GM18870 (cell line): Measurements from ENCODE around the gene DVL1.

Experiments
- ATAC-seq: cut with Tn5 transposase; IDR thresholded peaks from one replicate; pipeline ENCODE4 v1.9.1; 2021; ENCODE audit warnings: moderate library complexity; ENCODE audit not compliant: unreplicated experiment

Gene DVL1

DNA sequence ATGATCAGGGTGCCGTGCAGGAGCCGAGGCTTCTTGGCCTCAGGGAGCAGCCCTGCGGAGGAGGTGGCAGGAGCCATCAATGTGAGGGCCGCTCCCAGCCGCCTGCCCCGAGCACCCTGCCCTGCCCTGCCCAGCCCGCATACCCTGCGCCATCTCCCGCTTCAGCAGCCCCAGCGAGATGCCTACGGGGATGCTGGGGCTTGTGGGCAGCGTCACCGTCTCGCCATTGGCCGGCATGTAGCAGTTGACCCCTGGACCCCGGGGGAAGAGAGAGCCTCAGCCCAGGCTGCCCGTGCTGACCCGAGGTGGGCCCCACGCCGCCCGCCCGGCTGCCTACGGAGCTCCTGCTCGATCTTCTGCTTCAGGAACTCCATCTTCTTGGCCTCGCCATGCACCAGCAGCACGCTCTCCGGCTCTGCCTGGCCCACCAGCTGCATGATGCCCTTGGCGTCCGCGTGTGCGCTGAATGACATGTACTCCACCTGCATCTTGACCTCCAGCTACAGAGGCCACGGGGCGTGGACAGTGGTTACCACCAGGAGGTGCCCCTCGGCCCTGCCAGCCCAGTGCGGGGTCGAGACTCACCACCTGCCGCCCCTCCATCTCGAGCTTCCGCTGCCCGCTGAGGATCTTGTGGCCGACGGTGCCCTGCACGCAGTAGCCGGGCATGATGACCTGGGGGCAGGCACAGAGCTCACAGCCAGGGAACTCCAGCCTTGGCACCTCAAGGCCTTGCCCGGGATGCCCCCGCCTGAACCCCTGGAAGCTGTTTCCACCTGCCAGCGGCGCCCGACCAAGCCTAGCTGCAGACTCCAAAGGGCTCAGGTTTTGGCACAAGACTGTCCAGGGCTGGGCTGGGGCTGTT, 36.5 kb downstream of the DVL1 start:
- no peak for ATAC-seq

- no peak for ATAC-seq
Observed at GRCh38 chr1:1311107-1312104, 37.8 kb downstream of the DVL1 start.

GRCh38 chr1:1310476-1311053, 38.7 kb downstream of the DVL1 start:
- no peak for ATAC-seq

DNA sequence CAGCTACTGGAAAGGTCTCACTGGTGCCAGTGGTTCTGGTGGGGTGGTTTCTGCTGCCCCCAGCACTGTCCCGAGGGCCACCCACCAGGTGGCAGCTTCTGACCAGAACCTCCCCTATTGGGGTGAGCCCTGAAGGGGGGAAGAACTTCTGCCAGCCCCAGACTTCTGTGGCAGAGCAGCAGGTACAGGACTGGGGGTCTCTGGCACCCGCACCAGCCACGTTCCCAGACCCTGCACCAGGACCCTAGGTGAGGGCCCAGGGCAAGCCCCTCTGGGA, 39.2 kb downstream of the DVL1 start:
- ATAC-seq: no peak

DNA sequence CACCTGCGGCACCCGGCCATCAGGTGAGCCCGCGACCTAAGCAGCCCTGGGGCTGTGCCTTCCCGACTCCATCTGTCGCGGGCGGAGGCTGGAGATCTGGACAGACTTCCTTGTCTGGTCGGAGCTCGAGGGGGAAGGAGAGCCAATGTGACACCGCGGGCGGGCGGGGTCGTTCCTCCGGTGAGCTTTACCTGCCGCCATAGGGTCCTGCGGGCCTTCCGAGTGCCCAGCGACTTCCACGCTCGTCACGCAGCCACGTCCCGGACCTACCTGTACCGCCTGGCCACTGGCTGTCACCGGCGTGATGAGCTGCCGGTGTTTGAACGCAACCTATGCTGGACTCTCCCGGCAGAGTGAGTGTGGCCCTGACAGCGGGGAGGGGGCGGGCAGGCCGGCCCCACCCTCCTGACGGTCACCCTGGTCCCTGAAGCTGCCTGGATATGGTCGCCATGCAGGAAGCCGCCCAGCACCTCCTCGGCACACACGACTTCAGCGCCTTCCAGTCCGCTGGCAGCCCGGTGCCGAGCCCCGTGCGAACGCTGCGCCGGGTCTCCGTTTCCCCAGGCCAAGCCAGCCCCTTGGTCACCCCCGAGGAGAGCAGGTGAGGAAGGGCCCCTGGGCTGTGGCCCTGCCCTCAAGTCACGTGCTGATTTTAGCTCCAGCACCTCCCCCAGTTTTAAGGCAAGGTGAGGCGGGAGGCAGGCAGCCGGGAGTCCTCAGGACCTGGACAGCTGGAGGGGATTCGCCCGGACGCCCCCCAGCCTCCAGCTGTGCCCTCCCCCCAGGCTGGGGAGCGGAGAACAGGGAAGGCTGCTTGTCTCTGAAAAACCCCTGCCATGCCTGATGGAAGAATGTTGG, 39.7 kb downstream of the DVL1 start:
- ATAC-seq: no peak

DNA sequence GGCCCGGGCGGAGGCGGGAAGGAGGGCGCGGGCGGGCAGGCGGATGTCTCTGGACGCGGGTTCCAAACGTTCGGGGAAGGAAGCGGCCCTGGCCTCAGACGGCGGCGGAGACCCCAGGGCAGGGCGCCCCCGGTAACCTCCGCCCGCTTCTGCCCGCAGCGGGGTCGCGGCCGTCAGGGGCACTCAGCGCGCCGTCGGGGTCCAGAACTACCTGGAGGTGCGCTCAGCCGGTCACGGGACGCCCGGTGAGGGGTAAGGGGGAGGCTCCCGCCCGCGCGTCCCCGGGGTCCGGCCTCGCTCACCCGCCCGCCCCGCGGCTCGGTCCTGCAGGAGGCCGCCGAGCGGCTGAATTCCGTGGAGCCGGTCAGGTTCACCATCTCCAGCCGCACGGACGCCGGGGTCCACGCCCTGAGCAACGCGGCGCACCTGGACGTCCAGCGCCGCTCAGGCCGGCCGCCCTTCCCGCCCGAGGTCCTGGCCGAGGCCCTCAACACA, 40.4 kb downstream of the DVL1 start:
- peak; percentile 7 for ATAC-seq

- peak; percentile 35 for ATAC-seq
Observed at GRCh38 chr1:1307923-1308755, 41.1 kb downstream of the DVL1 start, which contains the start of the genes ACAP3 and PUSL1. ACAP3 (minus strand) TSS chr1:1307930; CDS start chr1:1307815, 115 bp downstream. PUSL1 (plus strand) TSS chr1:1308597; CDS start chr1:1308644, 47 bp downstream.

DNA sequence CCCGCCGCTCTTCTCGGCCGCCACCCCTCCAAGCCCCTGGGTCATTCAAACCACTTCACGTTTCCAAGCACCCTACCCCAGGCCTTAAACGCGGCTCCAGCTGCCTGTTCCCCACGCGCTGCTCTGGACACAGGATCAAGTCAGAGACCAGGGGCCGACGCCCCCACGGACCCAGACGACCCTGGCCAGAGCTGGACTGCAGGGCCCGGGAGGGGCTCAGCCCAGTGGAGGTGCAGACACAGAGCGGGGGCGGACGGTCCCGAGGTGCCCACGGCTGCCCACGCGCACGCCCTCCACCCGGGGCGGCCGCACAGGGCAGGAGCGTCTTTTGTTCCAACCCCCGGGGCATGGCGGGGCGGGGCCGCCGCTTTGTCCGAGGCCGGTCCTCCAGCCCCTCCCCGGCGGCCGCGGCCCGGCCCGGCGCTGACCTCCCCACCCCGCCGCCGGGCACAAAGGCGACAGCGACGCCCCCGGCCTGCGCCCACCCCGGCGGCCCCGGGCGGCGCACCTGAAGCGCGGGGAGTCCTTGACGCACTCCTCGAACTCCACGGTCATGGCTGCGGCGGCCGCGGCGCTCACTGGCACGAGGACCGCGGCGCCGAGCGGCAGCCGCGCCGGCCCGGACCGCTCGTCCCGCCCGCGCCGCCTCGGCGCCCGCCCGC, 41.8 kb downstream of the DVL1 start:
- ATAC-seq: no peak

DNA sequence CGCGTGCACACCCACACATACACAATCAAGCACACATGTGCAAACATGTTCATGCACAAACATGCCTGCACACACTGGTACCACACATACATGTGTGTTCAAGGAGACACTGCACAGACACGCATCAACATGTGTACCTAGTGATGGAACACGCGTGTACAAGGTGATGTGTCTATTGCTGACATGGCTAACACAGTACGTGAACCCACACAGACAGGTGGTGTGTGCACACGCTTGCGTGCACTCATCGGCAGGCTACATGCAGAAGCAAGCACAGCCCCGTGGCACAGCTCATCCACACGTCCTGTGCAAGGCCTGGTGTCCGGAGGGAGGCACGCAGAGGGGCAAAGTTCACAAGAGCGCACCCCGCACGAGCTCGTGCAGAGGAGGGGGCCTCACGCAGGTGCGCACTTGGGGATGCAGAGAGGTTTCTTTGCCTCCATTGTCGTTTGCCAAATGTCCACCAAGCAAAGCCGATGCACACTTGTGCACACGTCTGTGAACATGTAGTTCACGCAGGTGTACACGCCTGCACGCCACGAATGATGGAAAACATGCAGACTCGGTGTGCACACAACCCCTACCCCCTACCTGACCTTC, 42.5 kb downstream of the DVL1 start:
- ATAC-seq: no peak

DNA sequence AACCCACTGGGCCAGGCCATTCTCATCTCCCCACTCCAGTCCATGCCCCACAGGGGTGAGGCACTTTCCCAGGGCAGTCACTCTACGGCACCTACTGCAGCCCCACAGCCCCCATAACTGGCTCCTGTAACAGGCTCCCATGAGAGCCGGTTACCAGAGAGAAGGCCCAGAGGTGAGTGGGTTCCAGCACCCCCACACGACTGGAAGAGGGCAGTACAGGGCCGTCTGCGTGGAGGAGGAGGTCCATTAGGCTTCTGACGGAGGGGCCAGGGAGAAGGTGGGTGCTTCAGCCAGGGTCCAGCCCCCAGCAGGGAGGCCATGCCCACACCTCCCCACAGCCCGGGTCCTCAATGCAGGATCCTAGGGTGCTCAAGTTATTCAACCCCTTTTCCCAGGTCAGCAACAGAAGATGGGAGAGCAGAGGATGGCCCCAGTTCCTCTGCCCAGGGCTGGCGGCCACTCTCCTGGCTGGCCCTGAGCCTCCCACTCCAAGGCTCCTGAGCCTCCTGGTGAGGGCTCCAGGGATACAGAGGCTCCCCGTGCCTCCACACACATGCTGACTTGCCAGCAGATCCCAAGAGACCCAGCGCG, 43.1 kb downstream of the DVL1 start:
- ATAC-seq: no peak

DNA sequence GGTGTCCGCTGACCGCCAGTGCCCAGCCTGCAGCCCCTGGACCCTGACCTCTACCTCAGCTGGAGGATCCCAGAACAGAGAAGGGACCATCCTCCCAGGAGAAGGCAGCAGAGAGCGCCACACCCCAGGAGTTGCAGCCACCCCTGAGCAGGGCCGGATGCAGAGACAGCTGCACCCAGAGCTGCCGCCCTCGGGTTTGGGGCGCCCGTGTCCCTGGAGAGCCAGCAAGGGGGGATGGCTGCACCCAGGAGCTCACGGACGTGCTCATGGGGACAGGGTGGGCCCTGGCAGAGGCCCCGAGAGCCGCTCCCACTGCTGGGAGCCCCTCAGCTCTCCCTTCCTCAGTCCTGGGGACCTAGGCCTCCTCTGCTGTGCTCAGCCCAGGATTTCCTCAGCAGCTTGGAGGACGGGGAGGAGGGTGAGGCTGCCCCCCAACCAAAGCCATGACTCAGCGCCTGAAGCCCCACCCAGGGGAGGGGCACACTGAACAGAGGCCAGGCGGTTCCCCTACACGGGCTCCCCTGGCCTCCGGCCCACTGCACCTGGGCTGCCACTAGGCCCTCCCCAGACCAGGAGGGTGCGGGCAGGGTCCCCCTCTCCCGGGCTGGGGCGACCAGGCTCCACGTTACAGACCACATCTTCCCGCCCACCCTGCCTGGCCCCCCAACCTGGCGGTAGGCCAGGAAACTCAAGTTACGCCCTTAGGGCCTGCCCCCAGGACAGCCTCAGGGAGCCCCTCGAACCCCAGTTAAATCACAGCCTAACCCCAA, 43.7 kb downstream of the DVL1 start:
- no peak for ATAC-seq

DNA sequence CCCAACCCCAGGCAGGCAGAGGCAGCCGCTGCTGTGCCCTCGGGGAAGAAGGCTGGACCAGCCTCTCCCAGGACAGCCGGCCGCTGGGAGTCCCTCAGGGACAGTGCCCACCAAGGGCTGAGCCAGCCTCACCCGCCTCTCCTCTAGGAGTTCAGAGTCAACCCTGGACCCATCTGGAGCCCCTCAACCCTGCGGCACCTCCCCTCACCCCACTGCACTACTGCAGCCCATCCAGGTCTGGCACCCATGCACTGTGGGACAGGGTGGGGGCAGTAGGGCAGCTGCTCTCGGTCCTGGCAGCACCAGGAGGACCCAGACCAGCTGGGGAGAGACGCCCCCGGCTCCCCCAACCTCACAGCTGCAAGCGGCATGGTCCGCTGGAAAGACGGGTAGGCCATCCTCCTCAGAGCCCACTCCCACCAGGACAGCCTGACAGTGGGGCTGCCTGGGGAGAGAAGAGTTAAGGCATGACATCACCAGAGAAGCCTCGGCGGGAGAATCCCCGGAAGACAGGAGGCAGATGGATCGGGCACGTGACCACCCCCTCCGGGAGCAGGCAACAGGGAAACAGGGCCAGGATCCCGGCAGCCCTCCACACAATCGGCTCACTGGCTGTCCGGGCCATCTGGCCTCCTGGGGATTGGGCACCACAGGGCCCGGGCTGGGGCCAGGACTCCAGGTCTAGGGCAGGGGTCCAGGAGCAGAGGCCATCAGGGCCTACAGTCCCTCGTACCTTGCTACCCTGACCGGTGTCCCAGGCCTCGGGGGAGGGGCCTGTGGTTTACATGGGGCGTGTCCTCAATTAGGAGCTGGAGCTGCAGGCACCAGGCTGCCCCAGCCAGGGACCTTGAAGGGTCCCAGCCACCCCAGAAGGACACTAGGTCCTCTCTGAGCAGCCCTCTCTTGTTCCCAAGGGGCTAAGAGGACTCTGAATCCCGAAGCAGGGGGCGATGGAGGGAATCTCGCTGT, 44.6 kb downstream of the DVL1 start:
- ATAC-seq: no peak

DNA sequence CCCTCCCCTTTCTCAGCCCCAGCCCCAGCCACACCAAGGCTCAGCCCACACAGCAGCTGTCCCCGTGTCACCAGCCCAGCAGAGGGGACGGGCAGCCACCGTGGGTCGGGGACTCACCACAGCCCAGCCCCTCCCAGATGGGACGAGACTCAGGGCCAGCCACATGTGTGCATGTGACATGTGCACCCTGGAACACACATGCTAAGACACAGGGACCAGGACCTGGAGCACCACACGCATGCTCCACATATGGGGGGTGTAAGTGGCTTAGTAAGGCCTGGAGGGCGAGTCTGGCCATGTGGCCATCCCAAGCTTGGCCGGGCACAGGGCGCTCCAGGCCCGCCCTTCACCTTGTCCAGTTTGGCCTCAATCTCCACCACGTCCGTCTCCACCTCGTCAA, 45.5 kb downstream of the DVL1 start:
- no peak for ATAC-seq

DNA sequence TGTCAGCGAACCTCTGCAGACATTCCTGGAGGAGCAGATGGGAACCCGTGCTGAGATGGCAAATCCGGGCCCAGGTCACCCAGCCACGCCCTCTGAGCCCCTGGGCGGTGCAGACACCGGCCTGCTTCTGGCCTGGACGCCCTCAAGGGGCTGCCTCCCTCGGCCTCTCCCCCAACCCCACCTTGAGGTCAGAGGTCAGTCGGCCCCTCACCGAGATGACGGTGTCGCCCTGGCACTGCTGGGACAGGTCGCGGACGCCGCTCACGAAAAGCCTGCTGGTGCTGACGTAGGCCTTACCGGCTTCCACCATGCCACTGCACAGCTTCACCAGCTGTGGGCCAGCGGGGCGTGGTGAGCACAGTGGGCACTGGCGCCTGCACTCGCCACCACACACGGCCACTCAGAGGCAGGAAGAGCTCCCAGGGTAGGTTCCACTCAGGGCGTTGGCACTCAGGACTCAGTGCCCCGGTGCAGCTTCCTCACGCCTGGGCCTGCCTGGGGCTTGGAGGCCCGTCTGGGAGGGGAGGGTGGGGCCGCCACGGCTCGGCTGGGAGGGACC, 46.2 kb downstream of the DVL1 start:
- ATAC-seq: no peak

- ATAC-seq: no peak
Observed at GRCh38 chr1:1302006-1302430, 47.2 kb downstream of the DVL1 start.

DNA sequence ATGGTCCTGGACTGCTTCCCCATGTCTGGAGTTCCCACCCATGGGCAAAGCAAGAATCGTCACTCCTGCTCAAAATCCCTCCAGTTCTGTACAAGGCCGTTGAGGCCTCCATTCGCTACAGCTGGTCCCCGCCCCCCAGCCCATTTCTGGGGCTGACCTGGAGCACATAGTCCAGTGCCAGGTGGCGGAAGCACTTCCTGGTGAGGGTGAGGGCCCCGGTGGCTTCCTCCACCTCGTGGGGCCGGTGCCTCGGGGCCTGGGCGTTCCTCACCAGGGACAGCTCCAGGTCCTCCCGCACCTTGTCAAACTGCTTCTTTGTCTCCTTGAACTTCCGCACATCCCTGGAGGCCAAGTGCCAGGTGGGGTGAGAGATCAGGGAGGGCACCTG, 48.9 kb downstream of the DVL1 start:
- ATAC-seq: no peak
